ENCODE results near the gene CARS1. TPM values are rescaled to one million over a fixed set of nuclear protein-coding genes. Genes with fewer than 3 reads are reported as not detected.
"Not testable (repeated sequence)": the region's sequence is repeated elsewhere in the genome, so short reads cannot be mapped to it uniquely, and the experiment has no call there.

The CARS1 gene
- total RNA-seq, 1 donor from 2014 or later: 26.0 TPM

- H3K4me3 ChIP-seq; H3K9me3 ChIP-seq; DNase-seq (ENCODE audit: extremely low spot score in 2 of 2); H3K27ac ChIP-seq; intact Hi-C loops (cut with DNase I); H3K4me1 ChIP-seq; H3K27me3 ChIP-seq; H3K36me3 ChIP-seq: not testable (repeated sequence)
Observed at GRCh38 chr11:3063432-3063831, 6.2 kb upstream of the CARS1 start.

- no peak overlapping the region for H3K4me3 ChIP-seq
- no peak for TF ChIP-seq POLR2AphosphoS5 (IDR thresholded peaks at IDR 0.05; ENCODE audit: insufficient read depth in 1 of 2, low read depth in 1 of 2)
- TF ChIP-seq, protein P1, sequence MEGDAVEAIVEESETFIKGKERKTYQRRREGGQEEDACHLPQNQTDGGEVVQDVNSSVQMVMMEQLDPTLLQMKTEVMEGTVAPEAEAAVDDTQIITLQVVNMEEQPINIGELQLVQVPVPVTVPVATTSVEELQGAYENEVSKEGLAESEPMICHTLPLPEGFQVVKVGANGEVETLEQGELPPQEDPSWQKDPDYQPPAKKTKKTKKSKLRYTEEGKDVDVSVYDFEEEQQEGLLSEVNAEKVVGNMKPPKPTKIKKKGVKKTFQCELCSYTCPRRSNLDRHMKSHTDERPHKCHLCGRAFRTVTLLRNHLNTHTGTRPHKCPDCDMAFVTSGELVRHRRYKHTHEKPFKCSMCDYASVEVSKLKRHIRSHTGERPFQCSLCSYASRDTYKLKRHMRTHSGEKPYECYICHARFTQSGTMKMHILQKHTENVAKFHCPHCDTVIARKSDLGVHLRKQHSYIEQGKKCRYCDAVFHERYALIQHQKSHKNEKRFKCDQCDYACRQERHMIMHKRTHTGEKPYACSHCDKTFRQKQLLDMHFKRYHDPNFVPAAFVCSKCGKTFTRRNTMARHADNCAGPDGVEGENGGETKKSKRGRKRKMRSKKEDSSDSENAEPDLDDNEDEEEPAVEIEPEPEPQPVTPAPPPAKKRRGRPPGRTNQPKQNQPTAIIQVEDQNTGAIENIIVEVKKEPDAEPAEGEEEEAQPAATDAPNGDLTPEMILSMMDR (IDR thresholded peaks at IDR 0.05): no peak
- no peak for TF ChIP-seq POLR2A (IDR thresholded peaks at IDR 0.05)
- H3K36me3 ChIP-seq: no peaks in the 10 kb centered on the region
- no peak for DNase-seq (ENCODE audit: extremely low spot score in 2 of 2)
- peaks cover 18% of the 10 kb centered on the region for H3K4me1 ChIP-seq
- no peaks in the 10 kb centered on the region for H3K27me3 ChIP-seq
- intact Hi-C loops (cut with DNase I): no loop called here
- H3K9me3 ChIP-seq: no peaks in the 10 kb centered on the region
- H3K27ac ChIP-seq: no peak overlapping the region
Observed at GRCh38 chr11:3060436-3061025, 3.3 kb upstream of the CARS1 start.

DNA sequence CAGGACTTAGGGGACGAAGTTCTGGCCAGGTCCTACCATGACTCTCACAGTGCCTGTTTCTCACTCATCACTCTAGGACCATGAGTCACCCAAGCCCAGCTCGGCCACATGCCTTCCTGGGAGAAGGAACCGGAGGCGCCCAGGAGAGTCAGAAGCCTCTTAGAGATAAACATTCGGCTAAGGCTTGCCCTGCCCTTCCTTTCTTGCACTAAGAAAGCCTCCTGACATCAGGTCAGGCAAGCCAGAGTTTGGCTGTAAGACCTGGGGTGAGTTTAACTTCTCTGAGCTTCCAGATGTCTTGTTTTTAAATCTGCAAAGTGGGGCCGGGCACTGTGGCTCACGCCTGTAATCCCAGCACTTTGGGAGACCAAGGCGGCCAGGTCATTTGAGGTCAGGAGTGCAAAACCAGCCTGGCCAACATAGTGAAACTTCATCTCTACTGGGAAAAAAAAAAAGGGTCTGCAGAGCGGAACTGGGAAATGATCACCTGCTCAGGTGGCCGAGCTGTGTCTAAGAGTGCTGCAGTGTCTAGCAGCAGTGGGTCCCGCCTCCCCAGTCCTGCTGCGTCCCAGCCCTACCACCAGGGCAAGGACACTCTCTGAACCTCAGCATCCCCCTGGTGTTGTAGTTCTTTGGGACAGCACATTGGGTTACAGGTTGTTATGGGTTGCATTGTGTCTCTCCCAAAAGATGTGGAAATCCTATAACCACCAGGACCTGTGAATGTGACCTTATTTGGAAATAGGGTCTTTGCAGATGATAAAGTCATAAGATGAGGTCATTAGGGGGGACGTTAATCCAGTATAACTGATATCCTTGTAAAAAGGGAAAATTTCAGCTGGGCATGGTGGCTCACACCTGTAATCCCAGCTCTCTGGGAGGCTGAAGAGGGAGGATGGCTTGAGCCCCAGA, 1.8 kb upstream of the CARS1 start:
- intact Hi-C loops (cut with DNase I): no loop called here
- peak in 1 of 2 donors; percentile 59 for TF ChIP-seq POLR2AphosphoS5 (IDR thresholded peaks at IDR 0.05; ENCODE audit: insufficient read depth in 1 of 2, low read depth in 1 of 2)
- TF ChIP-seq, protein P1 (IDR thresholded peaks at IDR 0.05): no peak
- no peaks in the 10 kb centered on the region for H3K36me3 ChIP-seq
- H3K4me3 ChIP-seq: no peak overlapping the region
- H3K27me3 ChIP-seq: no peaks in the 10 kb centered on the region
- peak overlapping the region; percentile 10 for H3K27ac ChIP-seq
- H3K9me3 ChIP-seq: no peaks in the 10 kb centered on the region
- DNase-seq (ENCODE audit: extremely low spot score in 2 of 2): no peak
- H3K4me1 ChIP-seq: peaks cover 24% of the 10 kb centered on the region

GRCh38 chr11:3056296-3057068, 741 bp downstream of the CARS1 start:
- Histone ChIP-seq H3K4me3 (peak overlapping the region; percentile 86 to 97), H3K4me1 (peaks cover 35% of the 10 kb centered on the region), H3K36me3 (no peaks in the 10 kb centered on the region), H3K27me3 (no peaks in the 10 kb centered on the region), H3K27ac (peak overlapping the region; percentile 71), H3K9me3 (no peaks in the 10 kb centered on the region)
- DNase-seq (ENCODE audit: extremely low spot score in 2 of 2): no peak
- intact Hi-C loops (cut with DNase I): no loop called here
- TF ChIP-seq POLR2AphosphoS5 (IDR thresholded peaks at IDR 0.05; ENCODE audit: insufficient read depth in 1 of 2, low read depth in 1 of 2): no peak
- TF ChIP-seq POLR2A (IDR thresholded peaks at IDR 0.05): no peak
- TF ChIP-seq, protein P1 (IDR thresholded peaks at IDR 0.05): no peak

GRCh38 chr11:3055891-3056290, 1.3 kb downstream of the CARS1 start:
- no peak for DNase-seq (ENCODE audit: extremely low spot score in 2 of 2)
- TF ChIP-seq POLR2A (IDR thresholded peaks at IDR 0.05) (no peak), POLR2AphosphoS5 (IDR thresholded peaks at IDR 0.05; ENCODE audit: insufficient read depth in 1 of 2, low read depth in 1 of 2) (no peak)
- intact Hi-C loops (cut with DNase I): no loop called here
- Histone ChIP-seq H3K27ac (no peak overlapping the region), H3K27me3 (no peaks in the 10 kb centered on the region), H3K4me3 (peak overlapping the region; percentile 86 to 97), H3K4me1 (peaks cover 35% of the 10 kb centered on the region), H3K9me3 (no peaks in the 10 kb centered on the region), H3K36me3 (no peaks in the 10 kb centered on the region)

Data from vagina (tissue), 2 donors.